Endothelial cell of umbilical vein (primary cell): Measurements from ENCODE around the gene TM9SF1. TPM values are rescaled to one million over a fixed set of nuclear protein-coding genes. Genes with fewer than 3 reads are reported as not detected.

Source experiments
- BruUV-seq: library from RNA; stranded (reverse); fragments of 400-500 nt; replicated peaks from 2 replicates; lab custom pipeline; 2021; lab: Mats Ljungman, UMichigan
- CTCF ChIA-PET: fragments of 300-600, 350-600 bp; sonication (Branson Sonifier 250); formaldehyde crosslinking; loops from one replicate; lab custom pipeline; 2021; ENCODE audit warnings: antibody characterized with exemption, inconsistent platforms; lab: Charles Lee
- POLR2A ChIA-PET: fragments of 300-600, 350-600 bp; sonication (Branson Sonifier 250); formaldehyde crosslinking; loops from one replicate; lab custom pipeline; 2021; ENCODE audit warnings: antibody characterized with exemption, inconsistent platforms; lab: Charles Lee
- DNase-seq: peaks from one replicate; pipeline ENCODE4 v3.0.0-alpha.2; 2011; ENCODE audit warnings: low read depth, low spot score
- FAIRE-seq: peaks from 2 replicates; lab custom pipeline; 2011; peaks lifted over from hg19 to GRCh38; lab: Jason Lieb, UNC
- H2AFZ ChIP-seq: 2 replicates; pipeline ENCODE4 v1.6.0; 2012; ENCODE audit warnings: low read depth, low read length, control low read depth, inconsistent platforms
- H3K27ac ChIP-seq: 2 replicates; pipeline ENCODE4 v1.5.1; 2011; ENCODE audit warnings: low read depth, mild to moderate bottlenecking, control low read depth, low read length, moderate library complexity; ENCODE audit not compliant: insufficient read depth
- H3K27me3 ChIP-seq, 2 experiments: 2 replicates each; pipeline versions ENCODE4 v1.6.0 to v1.6.1; 2011; ENCODE audit warnings: low read length in 2 of 2, mixed read lengths in 1 of 2; ENCODE audit not compliant: control insufficient read depth in 2 of 2, insufficient read depth in 2 of 2
- H3K36me3 ChIP-seq, 2 experiments: 2 replicates in 1 of 2; 3 replicates in 1 of 2; pipeline ENCODE4 v1.5.1; 2011; ENCODE audit warnings: low read length in 2 of 2, mild to moderate bottlenecking in 1 of 2, moderate library complexity in 1 of 2; ENCODE audit not compliant: control insufficient read depth in 2 of 2, insufficient read depth in 2 of 2; ENCODE audit errors: extremely low read depth in 1 of 2
- H3K4me1 ChIP-seq: 3 replicates; pipeline ENCODE4 v1.5.1; 2011; ENCODE audit warnings: mild to moderate bottlenecking, low read length; ENCODE audit not compliant: control insufficient read depth, insufficient read depth; ENCODE audit errors: extremely low read depth
- H3K4me2 ChIP-seq: 2 replicates; pipeline ENCODE4 v1.6.1; 2011; ENCODE audit warnings: low read length, control low read depth, mixed read lengths; ENCODE audit not compliant: insufficient read depth
- H3K4me3 ChIP-seq, 3 experiments: fragments of 200-600 bp in 1 of 3; sonication (generic), shearing (Covaris generic) in 1 of 3; replicated peaks in 1 of 3; 2 replicates each; pipeline ENCODE4 v1.5.1; 2011 to 2016; ENCODE audit warnings: control low read depth in 3 of 3, low read length in 3 of 3, mild to moderate bottlenecking in 2 of 3, inconsistent platforms in 1 of 3, low read depth in 1 of 3, moderate library complexity in 1 of 3; ENCODE audit not compliant: insufficient read depth in 1 of 3
- H3K79me2 ChIP-seq: 2 replicates; pipeline ENCODE4 v1.6.0; 2012; ENCODE audit warnings: low read length, inconsistent platforms; ENCODE audit not compliant: control insufficient read depth, insufficient read depth
- H3K9ac ChIP-seq: replicated peaks from 2 replicates; pipeline ENCODE3; 2011; ENCODE audit warnings: low read length, control low read depth; ENCODE audit not compliant: insufficient read depth; ENCODE audit errors: extremely low read depth
- H3K9me1 ChIP-seq: replicated peaks from 3 replicates; pipeline ENCODE4 v1.6.0; 2011; ENCODE audit warnings: mild to moderate bottlenecking, low read length; ENCODE audit not compliant: control insufficient read depth, insufficient read depth; ENCODE audit errors: extremely low read depth
- H3K9me3 ChIP-seq: replicated peaks from 2 replicates; pipeline ENCODE4 v1.5.1; 2012; ENCODE audit warnings: low read length, inconsistent platforms; ENCODE audit not compliant: control insufficient read depth, insufficient read depth
- H4K20me1 ChIP-seq: replicated peaks from 2 replicates; pipeline ENCODE3; 2011; ENCODE audit warnings: mild to moderate bottlenecking, low read length; ENCODE audit not compliant: control insufficient read depth, insufficient read depth; ENCODE audit errors: extremely low read depth
- CTCF ChIP-seq, 2 donors: IDR thresholded peaks; 1 replicate in 1 of 2; 2 replicates in 1 of 2; pipeline ENCODE4 v1.5.1; 2011; ENCODE audit warnings: low read length in 2 of 2, mild to moderate bottlenecking in 2 of 2, moderate library complexity in 2 of 2, control low read depth in 1 of 2, inconsistent platforms in 1 of 2, low read depth in 1 of 2; ENCODE audit not compliant: insufficient read depth in 1 of 2; ENCODE audit errors: extremely low read depth in 1 of 2
- EZH2 ChIP-seq: IDR thresholded peaks from 2 replicates; pipeline ENCODE4 v1.6.1; 2012; ENCODE audit warnings: borderline replicate concordance, low read depth, mild to moderate bottlenecking, moderate library complexity, low read length, inconsistent platforms; ENCODE audit not compliant: severe bottlenecking
- FOS ChIP-seq: IDR thresholded peaks from 2 replicates; pipeline ENCODE4 v1.6.1; 2011; ENCODE audit warnings: mild to moderate bottlenecking, low read length, moderate library complexity, borderline replicate concordance; ENCODE audit not compliant: insufficient read depth
- GATA2 ChIP-seq: IDR thresholded peaks from 2 replicates; pipeline ENCODE4 v1.7.0; 2011; ENCODE audit warnings: low read depth, mild to moderate bottlenecking, moderate library complexity, mixed read lengths, low read length; ENCODE audit not compliant: insufficient read length, insufficient read depth
- JUN ChIP-seq: IDR thresholded peaks from 2 replicates; pipeline ENCODE4 v1.6.1; 2011; ENCODE audit warnings: borderline replicate concordance, low read depth; ENCODE audit not compliant: insufficient read length, insufficient read depth
- MAX ChIP-seq: IDR thresholded peaks from 2 replicates; pipeline ENCODE4 v1.6.1; 2011; ENCODE audit not compliant: insufficient read depth, insufficient read length
- MYC ChIP-seq: IDR thresholded peaks from one replicate; pipeline ENCODE4 v1.6.1; 2011; ENCODE audit warnings: mild to moderate bottlenecking, low read depth, low read length
- POLR2A ChIP-seq: IDR thresholded peaks from 2 replicates; pipeline ENCODE4 v1.6.1; 2012; ENCODE audit warnings: low read depth, mild to moderate bottlenecking, control low read depth, low read length
- POLR2AphosphoS5 ChIP-seq: IDR thresholded peaks from 2 replicates; pipeline ENCODE4 v1.6.1; 2012; ENCODE audit warnings: low read depth, mild to moderate bottlenecking, control low read depth, low read length, moderate library complexity; ENCODE audit not compliant: insufficient read depth
- dilution Hi-C: fragments of 300-500 bp; cut with MboI; formaldehyde crosslinking; loops from one replicate; pipeline ENCODE4 v1.15.0; 2019; ENCODE audit warnings: low sequenced_read_pairs; ENCODE audit not compliant: extremely low pct_ligation_motif_present
- intact Hi-C: fragments of 100-400 bp; cut with micrococcal nuclease; formaldehyde crosslinking; loops from one replicate; pipeline ENCODE4 v1.10.0; 2022
- polyA plus RNA-seq, 4 experiments: library from polyadenylated mRNA; depleted of rRNA in 3 of 4; stranded (reverse) in 3 of 4; unstranded in 1 of 4; fragments of >200 nt; gene quantifications; 2 replicates each; pipeline versions ENCODE4 v1.2.1 to v1.2.3, GENCODE V29; 2011 to 2012; ENCODE audit warnings: missing spikeins in 1 of 4
- total RNA-seq: library from RNA; stranded (reverse); gene quantifications from 2 replicates; pipeline ENCODE4 v1.2.3, GENCODE V29; 2021

Gene TM9SF1
- total and polyA plus RNA-seq, 2 donors (not counting 3 experiments of a cell fraction or from before 2014, with no cell fraction given), result 60.7 to 71.5 TPM

GRCh38 chr14:24233538-24233866 lies 38.3 kb upstream of the TM9SF1 start:
- dilution Hi-C loops, result no loop called here
- POLR2A ChIA-PET, result interaction anchor here (1.6 kb wide), 1 partner anchor 9 kb away, joined by 6 read pairs; the partner anchor contains the start of gene TINF2
- no peak for DNase-seq
- peak overlapping the region in 2 of 3 experiments; percentile 67 to 87 for H3K4me3 ChIP-seq
- peaks cover 30% of the 10 kb centered on the region for H3K4me1 ChIP-seq
- no peaks in the 10 kb centered on the region for H3K27me3 ChIP-seq
- H4K20me1 ChIP-seq, result no peaks in the 10 kb centered on the region
- TF ChIP-seq FOS, result no peak
- TF ChIP-seq EZH2, result no peak
- no peak for TF ChIP-seq GATA2
- no peak for TF ChIP-seq MAX
- no peak for TF ChIP-seq MYC
- no peak for TF ChIP-seq CTCF (IDR thresholded peaks at IDR 0.05; ENCODE audit: extremely low read depth in 1 of 2, insufficient read depth in 1 of 2, low read depth in 1 of 2, low read length in 2 of 2)
- no peak for TF ChIP-seq POLR2AphosphoS5
- TF ChIP-seq POLR2A, result no peak
- no peak for TF ChIP-seq JUN
- CTCF ChIA-PET, result interaction anchor here (1.0 to 1.9 kb wide), 2 partner anchors 9 to 18 kb away, joined by 3 to 11 read pairs; partner anchors contain the start of genes MDP1 and TINF2
- intact Hi-C loops, result loop anchor here (2.0 kb wide), 1 partner anchor 39 kb away; the partner anchor contains the start of gene TM9SF1
- H3K9me1 ChIP-seq, result no peaks in the 10 kb centered on the region
- peak overlapping the region; percentile 88 for H3K27ac ChIP-seq
- FAIRE-seq, result no peak
- no peaks in the 10 kb centered on the region for H3K9me3 ChIP-seq
- peaks cover 3 to 18% of the 10 kb centered on the region in 2 experiments for H3K36me3 ChIP-seq
- peaks cover 42% of the 10 kb centered on the region for H3K79me2 ChIP-seq
- peak overlapping the region; percentile 73 for H3K4me2 ChIP-seq
- H3K9ac ChIP-seq, result no peak overlapping the region
- H2AFZ ChIP-seq, result no peak overlapping the region
- BruUV-seq, result no TSS peak
